Fibroblast of lung (primary cell): ENCODE measurements around the gene RNF217. TPM values are rescaled to one million over a fixed set of nuclear protein-coding genes. Genes with fewer than 3 reads are reported as not detected.

Source experiments
- DNase-seq, 2 donors: peaks; one replicate each; pipeline versions ENCODE4 v3.0.0 to v3.0.0-alpha.2; 2010; ENCODE audit warnings: low read depth in 2 of 2
- H2AFZ ChIP-seq: 2 replicates; pipeline ENCODE4 v1.5.1; 2012; ENCODE audit warnings: low read length, control low read depth, inconsistent platforms
- H3K27ac ChIP-seq: 2 replicates; pipeline ENCODE4 v1.5.1; 2011; ENCODE audit warnings: low read length, control low read depth; ENCODE audit not compliant: insufficient read depth
- H3K27me3 ChIP-seq: 2 replicates; pipeline ENCODE4 v1.5.1; 2011; ENCODE audit warnings: mild to moderate bottlenecking, low read length; ENCODE audit not compliant: control insufficient read depth, insufficient read depth
- H3K36me3 ChIP-seq: 2 replicates; pipeline ENCODE4 v1.5.1; 2011; ENCODE audit warnings: low read length; ENCODE audit not compliant: control insufficient read depth, insufficient read depth
- H3K4me1 ChIP-seq: 2 replicates; pipeline ENCODE4 v1.5.1; 2011; ENCODE audit warnings: low read length; ENCODE audit not compliant: control insufficient read depth, insufficient read depth; ENCODE audit errors: extremely low read depth
- H3K4me2 ChIP-seq: 2 replicates; pipeline ENCODE4 v1.5.1; 2011; ENCODE audit warnings: low read length, control low read depth; ENCODE audit not compliant: insufficient read depth; ENCODE audit errors: extremely low read depth
- H3K4me3 ChIP-seq, 4 experiments: fragments of 200-600 bp in 1 of 4; sonication (generic) in 1 of 4; replicated peaks in 1 of 4; 2 replicates each; pipeline ENCODE4 v1.5.1; 2011 to 2016; ENCODE audit warnings: low read length in 4 of 4, low read depth in 3 of 4, mild to moderate bottlenecking in 3 of 4, control low read depth in 2 of 4, inconsistent platforms in 1 of 4, mixed read lengths in 1 of 4; ENCODE audit not compliant: insufficient read depth in 1 of 4; ENCODE audit errors: control extremely low read depth in 1 of 4
- H3K79me2 ChIP-seq: 2 replicates; pipeline ENCODE4 v1.5.1; 2012; ENCODE audit warnings: mild to moderate bottlenecking, low read length, inconsistent platforms; ENCODE audit not compliant: control insufficient read depth, insufficient read depth
- H3K9ac ChIP-seq: 2 replicates; pipeline ENCODE4 v1.5.1; 2011; ENCODE audit warnings: mild to moderate bottlenecking, low read length, control low read depth; ENCODE audit not compliant: insufficient read depth
- H3K9me3 ChIP-seq: 2 replicates; pipeline ENCODE4 v1.5.1; 2012; ENCODE audit warnings: low read depth, low read length; ENCODE audit not compliant: control insufficient read depth, insufficient read depth
- H4K20me1 ChIP-seq: 2 replicates; pipeline ENCODE4 v1.5.1; 2011; ENCODE audit warnings: low read length; ENCODE audit not compliant: control insufficient read depth, insufficient read depth; ENCODE audit errors: extremely low read depth
- CTCF ChIP-seq, 2 donors: IDR thresholded peaks in 1 of 2; conservative IDR thresholded peaks in 1 of 2; 1 replicate in 1 of 2; 2 replicates in 1 of 2; pipeline ENCODE4 v1.5.1; 2011 to 2012; ENCODE audit warnings: low read length in 2 of 2, control low read depth in 1 of 2, inconsistent platforms in 1 of 2, low read depth in 1 of 2, mild to moderate bottlenecking in 1 of 2
- EZH2 ChIP-seq: IDR thresholded peaks from 2 replicates; pipeline ENCODE4 v1.5.1; 2012; ENCODE audit warnings: low read length, control low read depth, mild to moderate bottlenecking; ENCODE audit errors: missing control alignments
- polyA plus RNA-seq, 2 donors: library from polyadenylated mRNA; depleted of rRNA in 1 of 2; stranded (reverse) in 1 of 2; unstranded in 1 of 2; fragments of >200 nt; gene quantifications; 2 replicates each; pipeline ENCODE4 v1.2.1, GENCODE V29; 2011 to 2012; ENCODE audit warnings: missing spikeins in 1 of 2
- total RNA-seq: library from RNA; depleted of rRNA; stranded (reverse); fragments of >200 nt; gene quantifications from 2 replicates; pipeline ENCODE4 v1.2.1, GENCODE V29; 2014

The RNF217 gene
- total and polyA plus RNA-seq, 2 donors (not counting 1 experiment from before 2014, with no cell fraction given): 13.2 to 19.5 TPM

GRCh38 chr6:125044066-125044465, 81.8 kb downstream of the RNF217 start:
- no peak for TF ChIP-seq CTCF (conservative IDR thresholded peaks at IDR 0.05 in 1 of 2, IDR thresholded peaks at IDR 0.05 in 1 of 2; ENCODE audit: low read depth in 1 of 2, low read length in 2 of 2)
- TF ChIP-seq EZH2: no peak

GRCh38 chr6:125044667-125045066, 82.4 kb downstream of the RNF217 start:
- H3K27ac ChIP-seq: no peak overlapping the region
- TF ChIP-seq EZH2 (no peak), CTCF (conservative IDR thresholded peaks at IDR 0.05 in 1 of 2, IDR thresholded peaks at IDR 0.05 in 1 of 2; ENCODE audit: low read depth in 1 of 2, low read length in 2 of 2) (no peak)
- no peaks in the 10 kb centered on the region for H3K79me2 ChIP-seq
- H3K9me3 ChIP-seq: no peaks in the 10 kb centered on the region
- no peak for DNase-seq
- no peaks in the 10 kb centered on the region for H3K36me3 ChIP-seq
- no peaks in the 10 kb centered on the region for H4K20me1 ChIP-seq
- no peak overlapping the region for H3K4me2 ChIP-seq
- no peaks in the 10 kb centered on the region for H3K27me3 ChIP-seq
- H3K4me1 ChIP-seq: peaks cover 2% of the 10 kb centered on the region
- H3K4me3 ChIP-seq: no peak overlapping the region
- no peak overlapping the region for H2AFZ ChIP-seq
- H3K9ac ChIP-seq: no peak overlapping the region

More at GRCh38 chr6:125044066-125044465, 81.8 kb downstream of the RNF217 start:
- Histone ChIP-seq H3K36me3 (no peaks in the 10 kb centered on the region), H4K20me1 (no peaks in the 10 kb centered on the region), H3K9me3 (no peaks in the 10 kb centered on the region), H3K27me3 (no peaks in the 10 kb centered on the region), H3K4me2 (no peak overlapping the region), H3K79me2 (no peaks in the 10 kb centered on the region), H3K4me1 (peaks cover 2% of the 10 kb centered on the region), H3K27ac (no peak overlapping the region), H3K9ac (no peak overlapping the region), H3K4me3 (no peak overlapping the region), H2AFZ (no peak overlapping the region)
- no peak for DNase-seq

GRCh38 chr6:125046107-125046925, 84.1 kb downstream of the RNF217 start:
- no peak for TF ChIP-seq EZH2
- TF ChIP-seq CTCF (conservative IDR thresholded peaks at IDR 0.05 in 1 of 2, IDR thresholded peaks at IDR 0.05 in 1 of 2; ENCODE audit: low read depth in 1 of 2, low read length in 2 of 2): no peak
- H3K27ac ChIP-seq: no peak overlapping the region
- no peak overlapping the region for H2AFZ ChIP-seq
- no peaks in the 10 kb centered on the region for H3K79me2 ChIP-seq
- no peak overlapping the region for H3K4me2 ChIP-seq
- DNase-seq: peak in 1 of 2 donors; percentile 10
- peaks cover 2% of the 10 kb centered on the region for H3K4me1 ChIP-seq
- H3K4me3 ChIP-seq: no peak overlapping the region
- no peaks in the 10 kb centered on the region for H4K20me1 ChIP-seq
- H3K27me3 ChIP-seq: no peaks in the 10 kb centered on the region
- no peak overlapping the region for H3K9ac ChIP-seq
- H3K36me3 ChIP-seq: no peaks in the 10 kb centered on the region
- no peaks in the 10 kb centered on the region for H3K9me3 ChIP-seq
